K562 (cell line): ENCODE measurements around the gene WDR91. TPM values are rescaled to one million over a fixed set of nuclear protein-coding genes. Genes with fewer than 3 reads are reported as not detected.

Experiments used
- ATF4 ChIP-seq: fragments of 450-650 bp; formaldehyde crosslinking; IDR thresholded peaks from 2 replicates; pipeline ENCODE4 v1.4.0; 2022; ENCODE audit warnings: mild to moderate bottlenecking, moderate library complexity
- CCNT2 ChIP-seq: IDR thresholded peaks from 2 replicates; pipeline ENCODE4 v1.6.1; 2011; ENCODE audit warnings: borderline replicate concordance, low read depth, mild to moderate bottlenecking, moderate library complexity, mixed read lengths, low read length; ENCODE audit not compliant: insufficient read length; ENCODE audit errors: extremely low read depth
- CHD7 ChIP-seq: fragments of 200-600 bp; sonication (generic); IDR thresholded peaks from one replicate; pipeline ENCODE4 v1.6.1; 2012; ENCODE audit warnings: mild to moderate bottlenecking, low read depth, low read length, inconsistent platforms
- polyA plus RNA-seq, 8 experiments: library from polyadenylated mRNA; depleted of rRNA in 4 of 8; stranded (reverse) in 5 of 8; unstranded in 3 of 8; fragments of >200 nt; fragmentation: Nextera tagmentation in 2 of 8; fragmentation: Illumina TruSeq in 1 of 8; extraction: Ambion mirVana in 2 of 8; extraction: Trizol in 1 of 8; gene quantifications; 2 replicates each; pipeline versions ENCODE4 v1.2.1 to v1.2.3, GENCODE V29; 2011 to 2014; ENCODE audit warnings: inconsistent platforms in 1 of 8, missing spikeins in 1 of 8
- total RNA-seq, 7 experiments: library from RNA; depleted of rRNA in 6 of 7; stranded (reverse); fragments of >200 nt in 6 of 7; fragmentation: Illumina TruSeq in 2 of 7; extraction: Trizol in 2 of 7; gene quantifications; 2 replicates each; pipeline versions ENCODE4 v1.2.1 to v1.2.3, GENCODE V29; 2011 to 2021; ENCODE audit warnings: low replicate concordance in 1 of 7

Gene WDR91
- total and polyA plus RNA-seq, 9 of the 15 experiments (the other 6 are each of a cell fraction or from before 2014, with no cell fraction given) = 1.9 to 18.2 (median 9.8) TPM

- TF ChIP-seq ATF4 (CRISPR knock-in tag) = no peak
- TF ChIP-seq CCNT2 = no peak
- TF ChIP-seq CHD7 = no peak
Measured at GRCh38 chr7:135169141-135169963, 42.0 kb downstream of the WDR91 start (continued).
